GM13977 (cell line): Measurements from ENCODE around the gene IER3IP1.

ENCODE experiments used
- DNase-seq: peaks from one replicate; pipeline ENCODE4 v3.0.0; 2012; ENCODE audit warnings: low spot score
- in situ Hi-C: fragments of 300-500 bp; cut with MboI; formaldehyde crosslinking; loops from one replicate; pipeline ENCODE4 v1.12.0; 2022; ENCODE audit warnings: low sequenced_read_pairs, low pct_unique_long_range_greater_than_20kb, mixed read lengths, inconsistent platforms; ENCODE audit not compliant: unreplicated experiment
- TF ChIP-seq, protein P1 (sequence below): IDR thresholded peaks from 2 replicates; pipeline ENCODE4 v1.5.1; 2012; ENCODE audit warnings: mild to moderate bottlenecking, control low read depth; ENCODE audit not compliant: insufficient read depth; ENCODE audit errors: extremely low read depth, missing control alignments

IER3IP1 gene, protein sequence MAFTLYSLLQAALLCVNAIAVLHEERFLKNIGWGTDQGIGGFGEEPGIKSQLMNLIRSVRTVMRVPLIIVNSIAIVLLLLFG

DNA sequence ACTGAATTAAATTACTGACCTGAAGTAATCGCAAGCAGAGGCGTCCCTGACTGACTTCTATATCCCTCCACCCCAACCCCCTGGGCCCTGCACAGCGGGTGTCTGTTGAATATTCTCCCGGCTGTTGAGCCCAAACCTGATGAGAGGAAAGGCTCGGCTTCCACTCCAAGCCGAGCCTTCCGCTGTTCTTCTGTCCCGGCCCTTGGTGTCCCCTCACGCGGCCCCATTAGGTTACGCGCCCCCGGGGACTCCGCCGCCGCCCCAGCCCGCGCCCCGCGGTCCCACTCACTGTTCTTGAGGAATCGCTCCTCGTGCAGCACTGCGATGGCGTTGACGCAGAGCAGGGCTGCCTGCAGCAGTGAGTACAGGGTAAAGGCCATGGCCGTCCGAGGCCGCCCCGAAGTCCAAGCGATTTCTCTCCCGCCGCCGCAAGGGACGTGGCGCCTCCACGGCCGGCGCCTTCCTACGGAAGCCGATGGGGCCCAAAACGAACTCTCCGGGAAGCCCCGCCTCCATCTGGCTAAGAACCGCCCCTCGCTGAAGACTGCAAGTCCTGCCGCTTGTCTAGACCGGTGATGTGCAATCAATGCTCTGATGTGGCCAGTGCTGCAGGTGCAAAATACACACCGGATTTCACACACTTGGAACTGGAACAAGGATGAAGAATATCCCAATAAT lies at the start of gene IER3IP1:
IER3IP1 (minus strand) TSS at position 467 of the 678 bp plus-strand sequence; CDS start at position 380, 87 bp downstream.
- TF ChIP-seq, protein P1, sequence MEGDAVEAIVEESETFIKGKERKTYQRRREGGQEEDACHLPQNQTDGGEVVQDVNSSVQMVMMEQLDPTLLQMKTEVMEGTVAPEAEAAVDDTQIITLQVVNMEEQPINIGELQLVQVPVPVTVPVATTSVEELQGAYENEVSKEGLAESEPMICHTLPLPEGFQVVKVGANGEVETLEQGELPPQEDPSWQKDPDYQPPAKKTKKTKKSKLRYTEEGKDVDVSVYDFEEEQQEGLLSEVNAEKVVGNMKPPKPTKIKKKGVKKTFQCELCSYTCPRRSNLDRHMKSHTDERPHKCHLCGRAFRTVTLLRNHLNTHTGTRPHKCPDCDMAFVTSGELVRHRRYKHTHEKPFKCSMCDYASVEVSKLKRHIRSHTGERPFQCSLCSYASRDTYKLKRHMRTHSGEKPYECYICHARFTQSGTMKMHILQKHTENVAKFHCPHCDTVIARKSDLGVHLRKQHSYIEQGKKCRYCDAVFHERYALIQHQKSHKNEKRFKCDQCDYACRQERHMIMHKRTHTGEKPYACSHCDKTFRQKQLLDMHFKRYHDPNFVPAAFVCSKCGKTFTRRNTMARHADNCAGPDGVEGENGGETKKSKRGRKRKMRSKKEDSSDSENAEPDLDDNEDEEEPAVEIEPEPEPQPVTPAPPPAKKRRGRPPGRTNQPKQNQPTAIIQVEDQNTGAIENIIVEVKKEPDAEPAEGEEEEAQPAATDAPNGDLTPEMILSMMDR: no peak
- in situ Hi-C loops: no loop called here
- peak; percentile 91 for DNase-seq

DNA sequence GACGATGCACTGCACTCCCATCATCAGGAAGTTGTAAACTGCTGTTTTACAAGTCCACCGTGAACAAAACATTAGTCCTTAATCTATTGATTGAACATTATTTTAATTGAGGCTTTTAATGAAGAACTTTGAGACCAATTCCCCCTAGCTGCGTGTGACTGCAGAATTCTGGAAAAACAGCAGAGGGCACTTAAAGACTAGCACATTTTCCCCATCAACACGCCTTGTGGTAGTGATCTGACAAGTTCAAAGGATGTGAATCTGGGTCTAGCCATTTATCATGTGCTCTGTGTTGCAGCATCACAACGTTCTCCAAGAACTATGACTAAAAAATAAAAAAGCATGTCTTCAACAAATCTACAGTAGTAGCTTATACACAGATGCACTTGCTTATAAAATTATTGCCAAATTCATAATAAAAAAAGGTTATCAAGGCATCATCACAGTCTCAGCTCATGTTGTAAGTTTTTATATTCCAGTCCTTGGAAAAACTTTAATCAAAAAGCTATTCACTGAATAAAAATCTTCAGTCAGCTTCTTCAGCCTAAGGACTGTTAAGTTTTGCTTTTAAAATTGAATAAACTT lies 39.5 kb upstream of the IER3IP1 start:
- in situ Hi-C loops: loop anchor here (25.0 kb wide), 1 partner anchor 547 kb away; no protein-coding TSS in a partner anchor
- DNase-seq: peak; percentile 29
- TF ChIP-seq, protein P1: peak; percentile 59

DNA sequence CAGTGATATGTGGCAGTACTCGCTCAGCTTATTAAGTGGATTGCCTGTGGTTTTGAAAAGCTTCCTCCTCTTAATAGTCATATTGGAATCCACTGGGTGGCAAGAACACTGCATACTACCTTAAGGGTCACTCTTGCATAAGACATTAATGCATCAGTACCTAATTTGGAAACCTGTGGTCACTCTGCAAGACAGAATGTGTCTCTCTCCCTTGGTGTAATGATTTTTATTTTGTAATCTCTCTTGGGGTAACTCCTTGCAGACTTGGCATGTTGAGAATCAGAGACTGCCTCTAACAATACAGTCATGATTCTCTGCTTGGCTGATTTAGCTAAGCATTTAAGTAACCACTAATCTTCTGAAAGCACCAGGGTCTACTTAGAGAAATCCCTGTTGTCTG lies 33.0 kb upstream of the IER3IP1 start:
- in situ Hi-C loops: loop anchor here (25.0 kb wide), 1 partner anchor 553 kb away; no protein-coding TSS in a partner anchor
- DNase-seq: no peak
- TF ChIP-seq, protein P1: no peak

DNA sequence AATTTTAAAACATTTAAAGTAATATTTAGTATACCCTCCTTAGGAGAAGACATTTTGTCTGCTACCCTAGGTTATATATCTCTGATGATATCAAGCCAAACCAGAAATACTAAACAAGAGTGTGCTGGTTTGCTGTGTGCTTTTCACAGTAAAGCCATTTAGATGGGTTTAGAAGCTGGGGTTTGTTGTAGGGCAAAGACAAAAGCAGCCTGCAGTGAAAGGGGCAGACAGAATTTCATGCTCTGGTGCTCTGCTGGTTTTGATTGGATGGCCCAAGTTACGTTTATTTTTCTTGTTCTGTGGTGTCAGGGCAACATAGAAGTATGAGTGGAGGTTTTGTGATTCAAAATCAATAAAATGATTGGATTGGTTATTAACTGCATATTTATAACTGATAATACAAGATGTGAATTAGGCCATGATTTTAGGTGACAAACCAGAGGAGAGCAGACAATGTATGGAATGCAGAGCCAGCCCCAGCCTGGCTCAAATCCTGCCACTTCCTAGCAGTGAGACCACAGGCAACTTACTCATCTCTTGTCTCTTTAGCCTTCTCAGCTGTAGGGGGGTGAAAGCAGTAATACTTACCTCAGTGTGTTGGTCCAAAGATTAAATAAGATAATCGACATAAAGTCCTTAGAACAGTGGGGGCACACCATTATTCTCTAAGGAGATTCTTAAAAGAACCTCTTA lies 30.9 kb upstream of the IER3IP1 start:
- in situ Hi-C loops: loop anchor here (25.0 kb wide), 1 partner anchor 555 kb away; no protein-coding TSS in a partner anchor
- no peak for DNase-seq
- TF ChIP-seq, protein P1: no peak

DNA sequence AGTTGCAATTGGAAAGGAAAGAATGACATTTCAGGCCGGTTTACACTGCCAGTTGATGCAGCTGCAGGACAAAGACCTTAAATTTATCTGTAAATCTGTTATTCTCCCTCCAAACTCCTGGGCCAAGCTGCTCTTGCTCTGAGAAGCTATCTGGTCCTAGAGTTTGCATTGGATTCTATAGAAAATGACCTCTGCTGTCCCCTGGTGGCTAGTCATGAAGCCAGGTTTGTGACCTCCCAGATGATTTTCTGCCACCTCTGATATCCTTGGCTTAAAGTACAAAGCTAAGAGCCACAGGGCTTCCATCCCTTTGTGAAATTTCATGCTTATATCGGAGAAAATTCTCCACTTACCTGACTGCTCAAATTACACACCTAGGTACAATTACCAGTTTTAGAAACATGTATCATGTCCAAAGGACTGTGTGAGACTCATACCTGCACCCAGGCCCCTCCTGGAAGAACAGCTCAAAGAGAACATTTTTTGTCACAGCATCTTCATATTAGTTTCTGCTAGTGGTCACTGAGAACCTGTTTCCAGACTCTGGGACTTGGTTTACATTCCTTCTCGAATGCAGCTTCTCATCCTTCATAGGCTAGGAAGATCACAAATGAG lies 28.9 kb upstream of the IER3IP1 start:
- in situ Hi-C loops: loop anchor here (25.0 kb wide), 1 partner anchor 557 kb away; no protein-coding TSS in a partner anchor
- TF ChIP-seq, protein P1: peak; percentile 80
- DNase-seq: peak; percentile 27
